Ovary (tissue), 9 donors: ENCODE results near the gene TMEM72. TPM values are rescaled to one million over a fixed set of nuclear protein-coding genes. Genes with fewer than 3 reads are reported as not detected.

Experiments
- DNase-seq, 5 donors: peaks; one replicate each; pipeline ENCODE4 v3.0.0-alpha.2; 2019 to 2020
- H3K27ac ChIP-seq, 2 donors: fragments of 200-600 bp; one replicate each; pipeline versions ENCODE4 v1.5.1 to v1.8.0; 2019 to 2022
- H3K27me3 ChIP-seq: fragments of 200-600 bp; one replicate; pipeline ENCODE4 v1.8.0; 2022
- H3K36me3 ChIP-seq: fragments of 200-600 bp; sonication (generic); one replicate; pipeline ENCODE4 v1.5.1; 2019
- H3K4me1 ChIP-seq: one replicate; pipeline ENCODE4 v1.8.1; 2013; ENCODE audit warnings: mild to moderate bottlenecking, moderate library complexity; ENCODE audit not compliant: insufficient read depth
- H3K4me3 ChIP-seq: fragments of 200-600 bp; sonication (generic); one replicate; pipeline ENCODE4 v1.5.1; 2017
- H3K9me3 ChIP-seq, 2 donors: fragments of 200-600 bp in 1 of 2; sonication (generic) in 1 of 2; one replicate each; pipeline versions ENCODE4 v1.5.1 to v1.8.1; 2013 to 2019; ENCODE audit warnings: mild to moderate bottlenecking in 1 of 2, moderate library complexity in 1 of 2
- EP300 ChIP-seq: sonication (generic); formaldehyde crosslinking; IDR thresholded peaks from one replicate; pipeline ENCODE4 v1.6.1; 2017; ENCODE audit warnings: antibody characterized with exemption
- POLR2A ChIP-seq: fragments of 450-650 bp; IDR thresholded peaks from one replicate; pipeline ENCODE4 v1.6.1; 2017; ENCODE audit warnings: antibody characterized with exemption, mild to moderate bottlenecking, moderate library complexity
- WGBS, 3 donors: extraction: QIAGEN DNeasy Blood & Tissue Kit in 1 of 3; methylation state at CpG; one replicate each; pipeline versions ENCODE4 v1.1.5 to v1.1.7; 2013 to 2017; 5-methylcytosine and 5-hydroxymethylcytosine counted together
- intact Hi-C, 4 donors: fragments of 100-400 bp; cut with DNase I; formaldehyde crosslinking; loops; one replicate each; pipeline versions ENCODE4 v1.11.0 to v1.15.1; 2022 to 2023
- polyA plus RNA-seq, 2 donors: library from polyadenylated mRNA; stranded (reverse); fragments of 200-250 nt in 1 of 2; fragments of 350-450 nt in 1 of 2; fragmentation: Illumina TruSeq in 1 of 2; extraction: RNeasy Lipid Tissue Mini Kit (QIAGEN cat#74804) in 1 of 2; gene quantifications; one replicate each; pipeline ENCODE4 v1.2.3, GENCODE V29; 2013 to 2014
- total RNA-seq, 7 donors: library from RNA; depleted of rRNA in 2 of 7; stranded (reverse); fragments of >200 nt in 2 of 7; fragmentation: NEBNext Ultra II Directional in 3 of 7; extraction: Animal tissue kit (Norgen Biotek cat#: 25700) in 3 of 7; gene quantifications; one replicate each; pipeline versions ENCODE4 v1.1.0 to v1.2.4, GENCODE V29; 2016 to 2023
- TF ChIP-seq, protein P1 (sequence below), 3 donors: fragments of 450-650 bp in 2 of 3; fragments of 200-600 bp in 1 of 3; IDR thresholded peaks; one replicate each; pipeline versions ENCODE4 v1.5.1 to v1.8.0; 2016 to 2022; ENCODE audit warnings: antibody characterized with exemption in 3 of 3, mild to moderate bottlenecking in 1 of 3
- donor health status: DM: no; HTN: no; CAD: no; lungs with moderate emphysema.
- donor health status: DM: no; HTN: no; CAD: no.
- donor health status: Bipolar disorder and iron deficiency.
- donor health status: DM: yes; HTN: yes; CAD: no.
- donor health status: DM: no; HTN: no; CAD: no.
- donor health status: DM: yes; HTN: yes; CAD: no.

Gene TMEM72
- total and polyA plus RNA-seq, 9 donors = 0.05 TPM; not detected in 8

DNA sequence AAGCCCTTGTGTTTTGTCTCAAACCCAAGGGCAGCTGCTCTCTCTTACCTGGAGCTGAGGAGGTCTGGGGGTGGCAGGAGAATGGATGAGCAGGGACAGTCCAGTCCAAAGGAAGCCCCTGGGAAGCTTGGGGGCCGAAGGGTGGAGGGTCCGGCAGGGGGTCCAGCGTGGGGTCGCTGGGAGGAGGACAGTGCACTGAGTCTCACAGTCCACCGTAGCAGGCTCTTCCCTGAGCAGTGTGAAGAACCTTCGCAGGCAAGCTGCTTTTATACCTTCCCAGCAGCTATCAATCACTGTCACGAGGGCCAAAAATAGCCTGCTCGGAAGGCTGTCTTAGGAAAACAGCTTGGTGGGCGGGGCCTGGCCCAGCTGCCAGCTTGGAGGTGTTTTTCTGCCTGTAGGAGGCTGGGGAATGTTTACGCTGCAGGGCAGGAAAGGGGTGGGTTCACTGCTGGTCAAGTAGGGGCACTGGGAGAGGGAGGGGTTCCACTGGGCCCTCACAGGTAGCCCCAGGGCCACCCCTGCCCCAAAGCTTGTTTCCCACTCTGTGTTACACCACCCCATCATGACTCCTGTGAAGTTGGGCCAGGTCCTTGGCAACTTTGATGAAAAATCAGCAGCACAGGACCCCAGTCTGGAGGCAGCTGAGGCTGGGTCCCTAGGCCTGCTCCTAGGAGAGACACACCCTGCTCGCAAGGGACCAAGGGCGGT, 67.6 kb downstream of the TMEM72 start, which contains the start of gene DEPP1:
TSS of gene DEPP1 (minus strand) at position 240 of the 711 bp plus-strand sequence. CDS start 779 bp downstream, outside the sequence.
- 17% methylated on average over 12 of the region's 12 CpGs for WGBS, 3 donors
- peaks cover 40% of the 10 kb centered on the region for H3K4me1 ChIP-seq

DNA sequence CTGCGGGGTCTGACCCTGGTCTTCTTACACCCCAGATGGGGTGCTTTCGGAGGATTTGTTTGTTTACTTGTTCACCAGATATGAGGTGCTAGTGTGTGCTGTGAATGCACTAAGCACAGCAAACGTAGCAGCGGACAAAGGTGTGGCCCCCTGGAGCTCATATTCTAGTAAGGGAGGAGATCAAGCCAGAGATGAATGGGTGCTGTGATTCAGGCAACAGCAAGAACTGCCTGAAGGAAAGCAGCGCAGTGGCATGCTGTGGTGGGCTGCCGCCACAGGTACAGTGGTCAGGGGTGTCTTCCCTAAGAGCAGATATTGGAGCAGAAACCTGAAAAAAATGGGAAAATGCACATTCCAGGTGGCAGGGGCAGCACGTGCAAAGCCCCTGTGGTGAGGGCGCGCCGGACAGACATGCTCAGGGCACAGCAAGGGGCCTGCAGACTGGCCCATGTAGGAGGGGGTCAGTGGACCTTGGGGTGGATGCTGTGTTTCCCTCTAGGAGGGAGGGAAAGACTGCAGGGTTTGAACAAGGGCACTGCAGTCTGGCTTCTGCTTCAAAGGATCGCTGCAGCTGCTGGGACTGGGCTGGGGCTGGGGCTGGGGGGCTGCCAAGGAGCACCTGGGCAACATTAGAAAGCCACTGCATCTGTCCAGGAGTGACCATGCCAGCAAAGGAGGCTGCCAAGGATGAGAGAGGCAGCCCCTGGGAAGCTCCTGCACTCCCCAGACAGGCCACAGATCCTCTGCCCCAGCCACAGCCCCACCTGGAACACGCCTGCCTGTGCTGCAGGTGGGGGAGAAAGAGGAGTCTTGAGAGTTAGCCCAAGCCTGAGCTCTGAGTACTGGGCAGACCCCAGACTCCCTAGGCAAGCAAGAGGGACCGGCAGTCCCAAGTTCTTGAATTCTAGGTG, 68.4 kb downstream of the TMEM72 start:
- Histone ChIP-seq H3K9me3 (peaks cover 0 to 7% of the 10 kb centered on the region in 2 donors), H3K27ac (peak overlapping the region; percentile 37 to 84), H3K4me3 (no peak overlapping the region), H3K36me3 (no peaks in the 10 kb centered on the region), H3K27me3 (no peaks in the 10 kb centered on the region), H3K4me1 (peaks cover 40% of the 10 kb centered on the region)
- intact Hi-C loops = no loop called here
- no peak for TF ChIP-seq POLR2A
- TF ChIP-seq EP300 = no peak
- TF ChIP-seq, protein P1, sequence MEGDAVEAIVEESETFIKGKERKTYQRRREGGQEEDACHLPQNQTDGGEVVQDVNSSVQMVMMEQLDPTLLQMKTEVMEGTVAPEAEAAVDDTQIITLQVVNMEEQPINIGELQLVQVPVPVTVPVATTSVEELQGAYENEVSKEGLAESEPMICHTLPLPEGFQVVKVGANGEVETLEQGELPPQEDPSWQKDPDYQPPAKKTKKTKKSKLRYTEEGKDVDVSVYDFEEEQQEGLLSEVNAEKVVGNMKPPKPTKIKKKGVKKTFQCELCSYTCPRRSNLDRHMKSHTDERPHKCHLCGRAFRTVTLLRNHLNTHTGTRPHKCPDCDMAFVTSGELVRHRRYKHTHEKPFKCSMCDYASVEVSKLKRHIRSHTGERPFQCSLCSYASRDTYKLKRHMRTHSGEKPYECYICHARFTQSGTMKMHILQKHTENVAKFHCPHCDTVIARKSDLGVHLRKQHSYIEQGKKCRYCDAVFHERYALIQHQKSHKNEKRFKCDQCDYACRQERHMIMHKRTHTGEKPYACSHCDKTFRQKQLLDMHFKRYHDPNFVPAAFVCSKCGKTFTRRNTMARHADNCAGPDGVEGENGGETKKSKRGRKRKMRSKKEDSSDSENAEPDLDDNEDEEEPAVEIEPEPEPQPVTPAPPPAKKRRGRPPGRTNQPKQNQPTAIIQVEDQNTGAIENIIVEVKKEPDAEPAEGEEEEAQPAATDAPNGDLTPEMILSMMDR (IDR thresholded peaks at IDR 0.05) = no peak
- DNase-seq = peak; percentile 13 to 54 (median 41)
- 89 to 90% (median 90%) methylated on average over 13 of the region's 13 CpGs for WGBS, 3 donors

More for the DNA sequence above, 67.6 kb downstream of the TMEM72 start, which contains the start of gene DEPP1:
- Histone ChIP-seq H3K9me3 (peaks cover 0 to 7% of the 10 kb centered on the region in 2 donors), H3K36me3 (no peaks in the 10 kb centered on the region), H3K4me3 (peak within 1 kb of the TSS; percentile 69), H3K27ac (peak within 1 kb of the TSS; percentile 37 to 84), H3K27me3 (no peaks in the 10 kb centered on the region)
- peak; percentile 91 to 95 (median 94) for DNase-seq
- TF ChIP-seq, protein P1 (IDR thresholded peaks at IDR 0.05) = peak in 2 of 3 donors; percentile 30 to 44
- TF ChIP-seq POLR2A = peak; percentile 99
- peak; percentile 97 for TF ChIP-seq EP300
- intact Hi-C loops = no loop called here

DNA sequence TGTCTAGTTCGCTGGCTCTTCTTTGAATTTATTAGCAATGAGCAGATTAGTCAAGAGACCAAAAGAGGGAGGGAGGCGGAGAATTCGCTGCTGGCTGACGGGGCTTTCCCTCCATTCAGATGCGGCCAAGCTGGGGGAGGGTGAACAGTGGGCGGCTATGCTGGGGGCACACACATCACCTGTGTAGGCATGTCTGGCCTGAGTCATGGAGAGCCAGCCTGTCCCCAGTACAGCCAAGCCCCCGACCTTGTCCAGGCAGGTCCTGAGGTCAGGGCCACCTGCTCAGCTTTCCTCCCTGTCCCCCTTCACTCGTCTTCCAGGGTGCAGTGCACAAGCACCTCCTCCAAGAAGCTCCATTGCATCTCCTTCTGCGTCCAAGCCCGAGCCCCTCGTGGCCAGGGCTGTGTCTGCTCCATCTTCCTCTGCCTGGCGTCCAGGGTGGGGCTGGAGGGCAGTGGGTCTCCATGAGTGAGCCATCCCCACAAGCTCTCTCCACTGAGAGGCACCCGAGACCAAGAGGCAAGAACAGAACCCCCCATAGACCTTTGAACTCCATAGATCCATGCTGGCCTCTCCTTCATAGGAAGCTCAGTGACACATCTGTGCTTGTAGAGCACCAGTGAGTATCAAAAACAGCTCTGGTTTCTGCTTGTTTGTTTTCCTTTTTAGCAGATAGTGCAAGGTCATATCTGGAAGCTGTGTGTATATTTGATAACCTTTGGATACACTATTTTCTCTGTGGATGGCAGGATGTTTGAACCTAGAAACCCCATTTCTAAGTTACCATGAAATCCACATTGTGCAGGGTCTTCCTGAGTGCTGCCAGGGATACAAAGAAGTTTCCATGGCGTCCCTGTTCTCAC, 69.4 kb downstream of the TMEM72 start:
- TF ChIP-seq, protein P1 (IDR thresholded peaks at IDR 0.05) = no peak
- no peak for TF ChIP-seq EP300
- no peak for TF ChIP-seq POLR2A
- H3K36me3 ChIP-seq = no peaks in the 10 kb centered on the region
- no peak overlapping the region for H3K4me3 ChIP-seq
- H3K4me1 ChIP-seq = peaks cover 50% of the 10 kb centered on the region
- no peaks in the 10 kb centered on the region for H3K27me3 ChIP-seq
- DNase-seq = peak; percentile 11 to 41 (median 36)
- intact Hi-C loops = no loop called here
- H3K27ac ChIP-seq = peak overlapping the region; percentile 13 to 84
- peaks cover 0 to 7% of the 10 kb centered on the region in 2 donors for H3K9me3 ChIP-seq
- WGBS, 3 donors = 86% methylated on average over 14 of the region's 14 CpGs
